ENCODE results near the gene DLX3.

The DLX3 gene

GRCh38 chr17:49992191-49992932 lies 2.7 kb downstream of the DLX3 start:
- DNase-seq, result no peak

GRCh38 chr17:49991409-49991808 lies 3.6 kb downstream of the DLX3 start:
- DNase-seq, result no peak

- no peak for DNase-seq
Observed at GRCh38 chr17:49990921-49991320, 4.1 kb downstream of the DLX3 start.

GRCh38 chr17:49990331-49990730 lies 4.7 kb downstream of the DLX3 start:
- DNase-seq, result no peak

- DNase-seq, result no peak
Observed at GRCh38 chr17:49989518-49989880, 5.5 kb downstream of the DLX3 start.

GRCh38 chr17:49987681-49988441 lies 7.2 kb downstream of the DLX3 start:
- peak; percentile 66 to 85 (median 71) for DNase-seq

GRCh38 chr17:49987290-49987585 lies 7.8 kb downstream of the DLX3 start:
- no peak for DNase-seq

GRCh38 chr17:49986396-49987289 lies 8.4 kb downstream of the DLX3 start:
- DNase-seq, result no peak

GRCh38 chr17:49985310-49985990 lies 9.6 kb downstream of the DLX3 start:
- no peak for DNase-seq

GRCh38 chr17:49984776-49985175 lies 10.2 kb downstream of the DLX3 start:
- no peak for DNase-seq

GRCh38 chr17:49984283-49984682 lies 10.7 kb downstream of the DLX3 start:
- no peak for DNase-seq

GRCh38 chr17:49980703-49981197 lies 14.3 kb downstream of the DLX3 start:
- peak in 1 of 3 experiments; percentile 13 for DNase-seq

- no peak for DNase-seq
Observed at GRCh38 chr17:49979748-49980479, 15.1 kb downstream of the DLX3 start.

GRCh38 chr17:49978501-49978900 lies 16.5 kb downstream of the DLX3 start:
- no peak for DNase-seq

GRCh38 chr17:49977463-49978389 lies 17.3 kb downstream of the DLX3 start:
- DNase-seq, result peak in 1 of 3 experiments; percentile 61

GRCh38 chr17:49976828-49977202 lies 18.2 kb downstream of the DLX3 start:
- peak in 1 of 3 experiments; percentile 63 for DNase-seq

- DNase-seq, result peak in 2 of 3 experiments; percentile 47 to 83
Observed at GRCh38 chr17:49976163-49976827, 18.7 kb downstream of the DLX3 start.

GRCh38 chr17:49975531-49975930 lies 19.5 kb downstream of the DLX3 start:
- DNase-seq, result peak in 1 of 3 experiments; percentile 18

GRCh38 chr17:49973271-49973615 lies 21.8 kb downstream of the DLX3 start:
- no peak for DNase-seq
